HepG2 (cell line): ENCODE data around the gene CARMIL3. TPM values are rescaled to one million over a fixed set of nuclear protein-coding genes. Genes with fewer than 3 reads are reported as not detected.

Experiments
- CHD2 ChIP-seq: IDR thresholded peaks from 2 replicates; pipeline ENCODE4 v1.6.1; 2011; ENCODE audit warnings: low read depth, low read length, improper control_type of control experiment
- PCBP2 ChIP-seq: fragments of 200-400 bp; formaldehyde crosslinking; optimal IDR thresholded peaks from 2 replicates; pipeline ENCODE3; 2018; ENCODE audit warnings: low read length, low read depth; ENCODE audit not compliant: poor library complexity, severe bottlenecking
- RBAK ChIP-seq: sonication (generic); formaldehyde crosslinking; IDR thresholded peaks from 2 replicates; pipeline ENCODE4 v1.5.1; 2020; ENCODE audit warnings: mild to moderate bottlenecking, missing genetic modification reagents
- TBL1XR1 ChIP-seq: fragments of 150-350 bp; IDR thresholded peaks from 2 replicates; pipeline ENCODE4 v1.6.1; 2014; ENCODE audit warnings: borderline replicate concordance, low read length; ENCODE audit not compliant: partially characterized antibody
- ZC3H4 ChIP-seq: sonication (generic); formaldehyde crosslinking; IDR thresholded peaks from 2 replicates; pipeline ENCODE4 v1.4.0; 2020; ENCODE audit warnings: missing genetic modification reagents, borderline replicate concordance
- polyA plus RNA-seq, 8 experiments: library from polyadenylated mRNA; depleted of rRNA in 3 of 8; stranded (reverse) in 7 of 8; unstranded in 1 of 8; fragments of >200 nt; fragmentation: Illumina TruSeq in 4 of 8; extraction: Trizol in 4 of 8; gene quantifications; 2 replicates each; pipeline versions ENCODE4 v1.2.1 to v1.2.3, GENCODE V29; 2011 to 2016; ENCODE audit warnings: low read depth in 4 of 8, missing spikeins in 1 of 8, mixed read lengths in 1 of 8; ENCODE audit not compliant: insufficient read depth in 1 of 8
- total RNA-seq, 5 experiments: library from RNA; depleted of rRNA; stranded (reverse); fragments of >200 nt; fragmentation: Illumina TruSeq; extraction: Trizol; gene quantifications; 2 replicates each; pipeline ENCODE4 v1.2.3, GENCODE V29; 2016; ENCODE audit warnings: low read depth in 1 of 5
- TF ChIP-seq, protein P1 (sequence below): sonication (generic); formaldehyde crosslinking; IDR thresholded peaks from 2 replicates; pipeline ENCODE4 v1.9.0; 2021; ENCODE audit warnings: missing genetic modification reagents, borderline replicate concordance
- TF ChIP-seq, protein P2 (sequence below), 2 experiments: sonication (generic) in 1 of 2; formaldehyde crosslinking in 1 of 2; IDR thresholded peaks; 2 replicates each; pipeline versions ENCODE4 v1.6.1 to v1.9.0; 2014 to 2022; ENCODE audit warnings: antibody characterized with exemption in 1 of 2, borderline replicate concordance in 1 of 2, inconsistent platforms in 1 of 2, low read depth in 1 of 2, missing genetic modification reagents in 1 of 2
- TF ChIP-seq, protein P3 (sequence below): sonication (generic); formaldehyde crosslinking; IDR thresholded peaks from 2 replicates; pipeline ENCODE4 v1.9.0; 2021; ENCODE audit warnings: mild to moderate bottlenecking, missing genetic modification reagents

Gene CARMIL3
- total and polyA plus RNA-seq, 2 of the 13 experiments (the other 11 are each of a cell fraction or from before 2014, with no cell fraction given), result 0.27 to 0.55 TPM

DNA sequence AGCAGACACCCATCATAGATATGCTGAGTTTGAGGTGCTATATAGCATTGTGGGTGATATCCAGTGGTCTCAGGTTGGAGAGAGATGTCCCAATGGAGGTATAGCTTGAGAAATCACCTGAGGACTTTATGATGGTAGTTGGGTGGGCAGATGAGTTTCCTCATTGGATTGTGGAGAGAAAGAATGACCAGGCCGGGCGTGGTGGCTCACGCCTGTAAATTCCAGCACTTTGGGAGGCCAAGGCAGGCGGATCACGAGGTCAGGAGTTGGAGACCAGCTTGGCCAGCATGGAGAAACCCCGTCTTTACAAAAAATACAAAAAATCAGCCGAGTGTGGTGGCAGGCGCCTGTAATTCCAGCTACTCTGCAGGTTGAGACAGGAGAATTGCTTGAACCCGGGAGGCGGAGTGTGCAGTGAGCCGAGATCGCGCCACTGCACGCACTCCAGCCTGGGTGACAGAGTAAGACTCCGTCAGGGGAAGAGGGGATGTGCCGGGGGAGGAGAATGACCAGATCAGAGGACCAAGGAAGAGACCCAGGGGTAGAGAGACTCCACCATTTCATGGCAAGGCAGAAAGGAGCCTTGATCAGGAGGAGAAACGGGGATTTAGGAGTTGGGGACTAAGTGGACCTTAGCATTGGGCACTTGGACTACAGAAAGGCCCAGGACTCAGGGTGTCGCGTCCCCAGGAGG lies 41.5 kb downstream of the CARMIL3 start (continued):
- TF ChIP-seq, protein P1, sequence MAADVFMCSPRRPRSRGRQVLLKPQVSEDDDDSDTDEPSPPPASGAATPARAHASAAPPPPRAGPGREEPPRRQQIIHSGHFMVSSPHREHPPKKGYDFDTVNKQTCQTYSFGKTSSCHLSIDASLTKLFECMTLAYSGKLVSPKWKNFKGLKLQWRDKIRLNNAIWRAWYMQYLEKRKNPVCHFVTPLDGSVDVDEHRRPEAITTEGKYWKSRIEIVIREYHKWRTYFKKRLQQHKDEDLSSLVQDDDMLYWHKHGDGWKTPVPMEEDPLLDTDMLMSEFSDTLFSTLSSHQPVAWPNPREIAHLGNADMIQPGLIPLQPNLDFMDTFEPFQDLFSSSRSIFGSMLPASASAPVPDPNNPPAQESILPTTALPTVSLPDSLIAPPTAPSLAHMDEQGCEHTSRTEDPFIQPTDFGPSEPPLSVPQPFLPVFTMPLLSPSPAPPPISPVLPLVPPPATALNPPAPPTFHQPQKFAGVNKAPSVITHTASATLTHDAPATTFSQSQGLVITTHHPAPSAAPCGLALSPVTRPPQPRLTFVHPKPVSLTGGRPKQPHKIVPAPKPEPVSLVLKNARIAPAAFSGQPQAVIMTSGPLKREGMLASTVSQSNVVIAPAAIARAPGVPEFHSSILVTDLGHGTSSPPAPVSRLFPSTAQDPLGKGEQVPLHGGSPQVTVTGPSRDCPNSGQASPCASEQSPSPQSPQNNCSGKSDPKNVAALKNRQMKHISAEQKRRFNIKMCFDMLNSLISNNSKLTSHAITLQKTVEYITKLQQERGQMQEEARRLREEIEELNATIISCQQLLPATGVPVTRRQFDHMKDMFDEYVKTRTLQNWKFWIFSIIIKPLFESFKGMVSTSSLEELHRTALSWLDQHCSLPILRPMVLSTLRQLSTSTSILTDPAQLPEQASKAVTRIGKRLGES (CRISPR knock-in tag), result 0 out of 2 replicates have a peak, but pooled peaks have one; percentile 17
- TF ChIP-seq PCBP2 (no peak), TBL1XR1 (no peak), RBAK (CRISPR knock-in tag) (no peak), CHD2 (no peak), ZC3H4 (CRISPR knock-in tag) (peak; percentile 80; the same call in 1 of the 2 replicates)
- TF ChIP-seq, protein P2, sequence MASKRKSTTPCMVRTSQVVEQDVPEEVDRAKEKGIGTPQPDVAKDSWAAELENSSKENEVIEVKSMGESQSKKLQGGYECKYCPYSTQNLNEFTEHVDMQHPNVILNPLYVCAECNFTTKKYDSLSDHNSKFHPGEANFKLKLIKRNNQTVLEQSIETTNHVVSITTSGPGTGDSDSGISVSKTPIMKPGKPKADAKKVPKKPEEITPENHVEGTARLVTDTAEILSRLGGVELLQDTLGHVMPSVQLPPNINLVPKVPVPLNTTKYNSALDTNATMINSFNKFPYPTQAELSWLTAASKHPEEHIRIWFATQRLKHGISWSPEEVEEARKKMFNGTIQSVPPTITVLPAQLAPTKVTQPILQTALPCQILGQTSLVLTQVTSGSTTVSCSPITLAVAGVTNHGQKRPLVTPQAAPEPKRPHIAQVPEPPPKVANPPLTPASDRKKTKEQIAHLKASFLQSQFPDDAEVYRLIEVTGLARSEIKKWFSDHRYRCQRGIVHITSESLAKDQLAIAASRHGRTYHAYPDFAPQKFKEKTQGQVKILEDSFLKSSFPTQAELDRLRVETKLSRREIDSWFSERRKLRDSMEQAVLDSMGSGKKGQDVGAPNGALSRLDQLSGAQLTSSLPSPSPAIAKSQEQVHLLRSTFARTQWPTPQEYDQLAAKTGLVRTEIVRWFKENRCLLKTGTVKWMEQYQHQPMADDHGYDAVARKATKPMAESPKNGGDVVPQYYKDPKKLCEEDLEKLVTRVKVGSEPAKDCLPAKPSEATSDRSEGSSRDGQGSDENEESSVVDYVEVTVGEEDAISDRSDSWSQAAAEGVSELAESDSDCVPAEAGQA (IDR thresholded peaks at IDR 0.05; ENCODE audit: low read depth), result no peak
- TF ChIP-seq, protein P2 (CRISPR knock-in tag; IDR thresholded peaks at IDR 0.05; ENCODE audit: borderline replicate concordance), result no peak
- TF ChIP-seq, protein P3, sequence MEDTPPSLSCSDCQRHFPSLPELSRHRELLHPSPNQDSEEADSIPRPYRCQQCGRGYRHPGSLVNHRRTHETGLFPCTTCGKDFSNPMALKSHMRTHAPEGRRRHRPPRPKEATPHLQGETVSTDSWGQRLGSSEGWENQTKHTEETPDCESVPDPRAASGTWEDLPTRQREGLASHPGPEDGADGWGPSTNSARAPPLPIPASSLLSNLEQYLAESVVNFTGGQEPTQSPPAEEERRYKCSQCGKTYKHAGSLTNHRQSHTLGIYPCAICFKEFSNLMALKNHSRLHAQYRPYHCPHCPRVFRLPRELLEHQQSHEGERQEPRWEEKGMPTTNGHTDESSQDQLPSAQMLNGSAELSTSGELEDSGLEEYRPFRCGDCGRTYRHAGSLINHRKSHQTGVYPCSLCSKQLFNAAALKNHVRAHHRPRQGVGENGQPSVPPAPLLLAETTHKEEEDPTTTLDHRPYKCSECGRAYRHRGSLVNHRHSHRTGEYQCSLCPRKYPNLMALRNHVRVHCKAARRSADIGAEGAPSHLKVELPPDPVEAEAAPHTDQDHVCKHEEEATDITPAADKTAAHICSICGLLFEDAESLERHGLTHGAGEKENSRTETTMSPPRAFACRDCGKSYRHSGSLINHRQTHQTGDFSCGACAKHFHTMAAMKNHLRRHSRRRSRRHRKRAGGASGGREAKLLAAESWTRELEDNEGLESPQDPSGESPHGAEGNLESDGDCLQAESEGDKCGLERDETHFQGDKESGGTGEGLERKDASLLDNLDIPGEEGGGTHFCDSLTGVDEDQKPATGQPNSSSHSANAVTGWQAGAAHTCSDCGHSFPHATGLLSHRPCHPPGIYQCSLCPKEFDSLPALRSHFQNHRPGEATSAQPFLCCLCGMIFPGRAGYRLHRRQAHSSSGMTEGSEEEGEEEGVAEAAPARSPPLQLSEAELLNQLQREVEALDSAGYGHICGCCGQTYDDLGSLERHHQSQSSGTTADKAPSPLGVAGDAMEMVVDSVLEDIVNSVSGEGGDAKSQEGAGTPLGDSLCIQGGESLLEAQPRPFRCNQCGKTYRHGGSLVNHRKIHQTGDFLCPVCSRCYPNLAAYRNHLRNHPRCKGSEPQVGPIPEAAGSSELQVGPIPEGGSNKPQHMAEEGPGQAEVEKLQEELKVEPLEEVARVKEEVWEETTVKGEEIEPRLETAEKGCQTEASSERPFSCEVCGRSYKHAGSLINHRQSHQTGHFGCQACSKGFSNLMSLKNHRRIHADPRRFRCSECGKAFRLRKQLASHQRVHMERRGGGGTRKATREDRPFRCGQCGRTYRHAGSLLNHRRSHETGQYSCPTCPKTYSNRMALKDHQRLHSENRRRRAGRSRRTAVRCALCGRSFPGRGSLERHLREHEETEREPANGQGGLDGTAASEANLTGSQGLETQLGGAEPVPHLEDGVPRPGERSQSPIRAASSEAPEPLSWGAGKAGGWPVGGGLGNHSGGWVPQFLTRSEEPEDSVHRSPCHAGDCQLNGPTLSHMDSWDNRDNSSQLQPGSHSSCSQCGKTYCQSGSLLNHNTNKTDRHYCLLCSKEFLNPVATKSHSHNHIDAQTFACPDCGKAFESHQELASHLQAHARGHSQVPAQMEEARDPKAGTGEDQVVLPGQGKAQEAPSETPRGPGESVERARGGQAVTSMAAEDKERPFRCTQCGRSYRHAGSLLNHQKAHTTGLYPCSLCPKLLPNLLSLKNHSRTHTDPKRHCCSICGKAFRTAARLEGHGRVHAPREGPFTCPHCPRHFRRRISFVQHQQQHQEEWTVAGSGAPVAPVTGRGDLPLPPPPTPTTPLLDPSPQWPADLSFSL (CRISPR knock-in tag), result no peak
